ENCODE measurements around the gene CHST11.

CHST11 gene

DNA sequence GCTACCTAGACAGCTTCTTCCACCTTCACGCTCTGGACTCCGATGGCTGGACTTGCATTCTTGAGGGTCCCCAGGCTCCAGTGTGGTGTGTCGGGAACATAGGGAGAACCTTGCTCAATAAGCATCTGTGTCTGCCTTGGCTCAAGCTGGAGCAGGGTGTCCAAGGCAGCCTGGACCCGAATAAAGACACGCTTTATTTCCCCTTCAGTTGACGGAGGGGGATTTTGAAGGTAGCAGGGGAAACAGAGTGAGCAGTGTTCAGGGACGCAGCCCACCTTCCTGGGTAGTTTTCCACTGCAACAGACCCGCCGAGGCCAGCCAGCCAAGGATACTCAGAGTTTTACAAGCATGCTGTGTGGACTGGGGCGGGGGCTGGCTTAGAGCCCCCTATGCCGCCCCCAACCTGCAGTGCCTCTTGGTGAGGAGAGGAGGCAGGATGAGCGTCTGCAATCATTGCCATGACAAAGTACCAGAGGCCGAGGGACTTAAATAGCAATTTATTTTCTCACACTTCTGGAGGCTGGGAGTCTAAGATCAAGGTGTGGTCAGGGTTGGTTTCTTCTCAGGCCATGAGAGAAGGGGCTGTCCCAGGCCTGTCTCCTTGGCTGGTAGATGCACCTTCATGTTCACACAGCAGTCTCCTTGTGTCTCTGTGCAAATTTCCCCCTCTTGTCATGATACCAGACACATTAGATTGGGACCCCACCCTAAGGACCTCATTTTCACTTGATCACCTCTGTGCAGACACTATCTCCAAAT, 201.2 kb downstream of the CHST11 start:
- H3F3A ChIP-seq (ENCODE audit: control insufficient read depth, insufficient read depth), result no peaks in the 10 kb centered on the region
- no peaks in the 10 kb centered on the region for H3K4me1 ChIP-seq (ENCODE audit: control insufficient read depth, low read length)
- no peak overlapping the region for H3K4me3 ChIP-seq (ENCODE audit: low read length)
- no peaks in the 10 kb centered on the region for H3K27me3 ChIP-seq (ENCODE audit: control insufficient read depth, low read length)
- H4K20me1 ChIP-seq (ENCODE audit: control insufficient read depth, insufficient read depth, low read depth, low read length), result peaks cover 2% of the 10 kb centered on the region; the same call in 1 of the 2 replicates
- H3K36me3 ChIP-seq (ENCODE audit: control insufficient read depth, low read length), result no peaks in the 10 kb centered on the region
- TF ChIP-seq, protein P1, sequence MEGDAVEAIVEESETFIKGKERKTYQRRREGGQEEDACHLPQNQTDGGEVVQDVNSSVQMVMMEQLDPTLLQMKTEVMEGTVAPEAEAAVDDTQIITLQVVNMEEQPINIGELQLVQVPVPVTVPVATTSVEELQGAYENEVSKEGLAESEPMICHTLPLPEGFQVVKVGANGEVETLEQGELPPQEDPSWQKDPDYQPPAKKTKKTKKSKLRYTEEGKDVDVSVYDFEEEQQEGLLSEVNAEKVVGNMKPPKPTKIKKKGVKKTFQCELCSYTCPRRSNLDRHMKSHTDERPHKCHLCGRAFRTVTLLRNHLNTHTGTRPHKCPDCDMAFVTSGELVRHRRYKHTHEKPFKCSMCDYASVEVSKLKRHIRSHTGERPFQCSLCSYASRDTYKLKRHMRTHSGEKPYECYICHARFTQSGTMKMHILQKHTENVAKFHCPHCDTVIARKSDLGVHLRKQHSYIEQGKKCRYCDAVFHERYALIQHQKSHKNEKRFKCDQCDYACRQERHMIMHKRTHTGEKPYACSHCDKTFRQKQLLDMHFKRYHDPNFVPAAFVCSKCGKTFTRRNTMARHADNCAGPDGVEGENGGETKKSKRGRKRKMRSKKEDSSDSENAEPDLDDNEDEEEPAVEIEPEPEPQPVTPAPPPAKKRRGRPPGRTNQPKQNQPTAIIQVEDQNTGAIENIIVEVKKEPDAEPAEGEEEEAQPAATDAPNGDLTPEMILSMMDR (IDR thresholded peaks at IDR 0.05; ENCODE audit: low read depth, low read length, poor library complexity, severe bottlenecking), result no peak
- TF ChIP-seq EZH2phosphoT487 (IDR thresholded peaks at IDR 0.05; ENCODE audit: borderline replicate concordance, low read length), result no peak
- no peak overlapping the region for H3K27ac ChIP-seq (ENCODE audit: low read depth, low read length)
- H3K9me3 ChIP-seq (ENCODE audit: control insufficient read depth, insufficient read depth, low read length), result no peaks in the 10 kb centered on the region
- H3K9me2 ChIP-seq (replicated peaks; ENCODE audit: control insufficient read depth, low read length), result no peaks in the 10 kb centered on the region
- H3K4me2 ChIP-seq (ENCODE audit: low read length), result no peak overlapping the region
- no peaks in the 10 kb centered on the region for H3K79me2 ChIP-seq (ENCODE audit: control insufficient read depth, low read length)

DNA sequence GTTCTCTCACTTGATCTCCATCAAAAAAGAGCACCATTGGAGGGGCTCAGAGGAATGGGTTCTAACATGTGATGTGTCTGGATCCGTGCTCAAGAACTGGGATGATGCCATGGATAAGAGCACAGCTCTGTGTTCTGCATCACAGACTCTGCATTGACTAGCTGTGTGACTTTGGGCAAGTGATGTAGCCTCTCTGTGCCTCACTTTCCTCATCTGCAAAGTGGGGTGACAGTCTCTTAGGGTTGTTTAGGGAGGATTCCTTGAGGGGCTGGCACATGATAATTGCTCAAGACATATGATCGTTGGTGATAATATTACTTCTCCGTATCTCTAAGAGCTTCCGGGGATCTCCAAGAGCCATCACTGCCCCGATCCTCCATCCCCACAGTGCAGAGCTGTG, 202.3 kb downstream of the CHST11 start:
- Histone ChIP-seq H3K4me2 (ENCODE audit: low read length) (no peak overlapping the region), H3K9me3 (ENCODE audit: control insufficient read depth, insufficient read depth, low read length) (no peaks in the 10 kb centered on the region), H3K4me1 (ENCODE audit: control insufficient read depth, low read length) (no peaks in the 10 kb centered on the region), H4K20me1 (ENCODE audit: control insufficient read depth, insufficient read depth, low read depth, low read length) (no peaks in the 10 kb centered on the region), H3K4me3 (ENCODE audit: low read length) (no peak overlapping the region), H3K9me2 (replicated peaks; ENCODE audit: control insufficient read depth, low read length) (no peaks in the 10 kb centered on the region), H3K27me3 (ENCODE audit: control insufficient read depth, low read length) (no peaks in the 10 kb centered on the region), H3F3A (ENCODE audit: control insufficient read depth, insufficient read depth) (no peaks in the 10 kb centered on the region), H3K27ac (ENCODE audit: low read depth, low read length) (no peak overlapping the region), H3K79me2 (ENCODE audit: control insufficient read depth, low read length) (no peaks in the 10 kb centered on the region), H3K36me3 (ENCODE audit: control insufficient read depth, low read length) (no peaks in the 10 kb centered on the region)
- no peak for TF ChIP-seq EZH2phosphoT487 (IDR thresholded peaks at IDR 0.05; ENCODE audit: borderline replicate concordance, low read length)
- TF ChIP-seq, protein P1 (IDR thresholded peaks at IDR 0.05; ENCODE audit: low read depth, low read length, poor library complexity, severe bottlenecking), result no peak

DNA sequence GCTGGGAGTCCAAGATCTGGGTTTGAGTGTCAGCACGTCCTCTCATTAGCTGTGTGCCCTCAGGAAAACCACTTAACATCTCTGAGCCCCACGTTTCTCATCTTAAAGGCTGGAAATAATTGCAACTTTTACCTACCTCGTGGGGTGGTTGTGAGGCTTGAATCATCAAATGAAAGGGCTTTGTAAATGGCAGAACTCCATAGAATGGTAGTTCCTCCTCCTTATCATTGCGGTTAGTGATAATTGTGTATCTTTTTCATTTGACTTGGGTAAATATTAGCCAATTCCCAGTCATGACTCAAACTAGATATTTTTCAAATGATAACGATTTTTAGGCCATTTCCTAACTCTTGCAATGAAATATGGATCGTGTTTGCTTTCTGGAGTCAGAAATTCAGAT, 205.5 kb downstream of the CHST11 start:
- H3K79me2 ChIP-seq (ENCODE audit: control insufficient read depth, low read length), result no peaks in the 10 kb centered on the region
- no peaks in the 10 kb centered on the region for H3K27me3 ChIP-seq (ENCODE audit: control insufficient read depth, low read length)
- no peak overlapping the region for H3K27ac ChIP-seq (ENCODE audit: low read depth, low read length)
- no peaks in the 10 kb centered on the region for H3K9me2 ChIP-seq (replicated peaks; ENCODE audit: control insufficient read depth, low read length)
- H3K9me3 ChIP-seq (ENCODE audit: control insufficient read depth, insufficient read depth, low read length), result no peaks in the 10 kb centered on the region
- H3F3A ChIP-seq (ENCODE audit: control insufficient read depth, insufficient read depth), result no peaks in the 10 kb centered on the region
- H3K4me1 ChIP-seq (ENCODE audit: control insufficient read depth, low read length), result no peaks in the 10 kb centered on the region
- no peaks in the 10 kb centered on the region for H3K36me3 ChIP-seq (ENCODE audit: control insufficient read depth, low read length)
- H4K20me1 ChIP-seq (ENCODE audit: control insufficient read depth, insufficient read depth, low read depth, low read length), result no peaks in the 10 kb centered on the region
- no peak overlapping the region for H3K4me3 ChIP-seq (ENCODE audit: low read length)
- no peak overlapping the region for H3K4me2 ChIP-seq (ENCODE audit: low read length)
- TF ChIP-seq, protein P1 (IDR thresholded peaks at IDR 0.05; ENCODE audit: low read depth, low read length, poor library complexity, severe bottlenecking), result no peak
- TF ChIP-seq EZH2phosphoT487 (IDR thresholded peaks at IDR 0.05; ENCODE audit: borderline replicate concordance, low read length), result no peak

Data from DOHH2 (cell line).